Measurements from ENCODE around the gene ABTB2. TPM values are rescaled to one million over a fixed set of nuclear protein-coding genes. Genes with fewer than 3 reads are reported as not detected.

ABTB2 gene
- total and polyA plus RNA-seq, 2 of the 8 experiments (the other 6 are each of a cell fraction or from before 2014, with no cell fraction given): 7.7 to 10.2 TPM

GRCh38 chr11:34278693-34279297 lies 79.0 kb downstream of the ABTB2 start:
- no peak overlapping the region for H2AFZ ChIP-seq (ENCODE audit: low read length)
- H4K91ac ChIP-seq (replicated peaks; ENCODE audit: insufficient read length, low read length): no peak overlapping the region
- no peak overlapping the region for H2BK15ac ChIP-seq (ENCODE audit: low read length)
- no peak for FAIRE-seq
- no peak overlapping the region for H3K4me3 ChIP-seq (ENCODE audit: extremely low read depth in 1 of 4, insufficient read depth in 2 of 4, low read depth in 3 of 4, low read length in 4 of 4)
- H3K27ac ChIP-seq (ENCODE audit: low read depth, low read length): no peak overlapping the region
- DNase-seq (ENCODE audit: low read depth in 1 of 2, low spot score in 2 of 2): no peak
- no peaks in the 10 kb centered on the region for H3K79me2 ChIP-seq (ENCODE audit: control insufficient read depth in 1 of 2, insufficient read depth in 2 of 2, low read length in 2 of 2)
- no peaks in the 10 kb centered on the region for H3K79me1 ChIP-seq (ENCODE audit: low read depth, low read length)
- no peak overlapping the region for H3K23ac ChIP-seq (ENCODE audit: insufficient read length)
- peaks cover 0 to 3% (median 1%) of the 10 kb centered on the region in 4 experiments; a peak in 1 of 7 replicates for H3K4me1 ChIP-seq (replicated peaks in 1 of 4; ENCODE audit: control insufficient read depth in 3 of 4, insufficient read depth in 4 of 4, low read length in 3 of 4)
- no peak overlapping the region for H2BK5ac ChIP-seq (ENCODE audit: low read depth, low read length)
- no peak overlapping the region for H3K9ac ChIP-seq (replicated peaks in 1 of 4; ENCODE audit: extremely low read depth in 1 of 4, low read depth in 3 of 4, low read length in 3 of 4)
- no peak overlapping the region for H2AK5ac ChIP-seq (ENCODE audit: low read depth, low read length)
- ChIA-PET POLR2A (ENCODE audit: partially characterized antibody) (no interaction called here), CTCF (ENCODE audit: partially characterized antibody) (interaction anchor here (1.2 to 3.1 kb wide), 2 partner anchors 11 to 28 kb away, joined by 3 to 8 read pairs; no protein-coding TSS in a partner anchor)
- no peaks in the 10 kb centered on the region for H3K23me2 ChIP-seq (ENCODE audit: low read depth, low read length)
- TF ChIP-seq CBX8 (IDR thresholded peaks at IDR 0.05; ENCODE audit: borderline replicate concordance, low read depth, low read length): no peak
- TF ChIP-seq POU5F1 (IDR thresholded peaks at IDR 0.05; ENCODE audit: low read depth, low read length): no peak
- no peak for TF ChIP-seq JUN (IDR thresholded peaks at IDR 0.05; ENCODE audit: low read depth, low read length)
- no peak for TF ChIP-seq TEAD4 (IDR thresholded peaks at IDR 0.05; ENCODE audit: low read depth, low read length)
- no peak for TF ChIP-seq ATF2 (IDR thresholded peaks at IDR 0.05; ENCODE audit: low read length)
- no peak for TF ChIP-seq SP1 (IDR thresholded peaks at IDR 0.05; ENCODE audit: low read depth, low read length)
- TF ChIP-seq KDM1A (IDR thresholded peaks at IDR 0.05; ENCODE audit: borderline replicate concordance, low read length): no peak
- no peak overlapping the region for H4K5ac ChIP-seq (ENCODE audit: insufficient read length, low read depth, low read length)
- peaks cover 0 to 2% of the 10 kb centered on the region in 2 experiments for H4K20me1 ChIP-seq (replicated peaks in 1 of 2; ENCODE audit: control insufficient read depth in 1 of 2, insufficient read depth in 2 of 2, low read length in 2 of 2)
- no peak overlapping the region for H3K18ac ChIP-seq (ENCODE audit: extremely low read depth, low read length)
- 94% methylated on average over 4 of the region's 4 CpGs; no CpG with 5 or more reads in 1 of the 2 experiments for WGBS, 2 experiments (ENCODE audit: extremely low coverage in 1 of 2, insufficient coverage in 1 of 2, insufficient read length in 1 of 2, insufficient replicate concordance in 2 of 2, low coverage in 1 of 2, low lambda C conversion rate in 2 of 2, missing lambda C conversion rate in 1 of 2)
- H3K4ac ChIP-seq (replicated peaks; ENCODE audit: insufficient read length, low read depth, low read length): no peak overlapping the region
- H3K56ac ChIP-seq (replicated peaks; ENCODE audit: insufficient read length, low read depth, low read length): no peak overlapping the region
- H2BK12ac ChIP-seq (ENCODE audit: low read depth, low read length): no peak overlapping the region
- no peaks in the 10 kb centered on the region; a peak in 1 of 4 replicates for H3K9me3 ChIP-seq (ENCODE audit: insufficient read depth in 2 of 2, low read depth in 1 of 2, low read length in 1 of 2)
- H3K27me3 ChIP-seq (replicated peaks in 1 of 4; ENCODE audit: control insufficient read depth in 3 of 4, extremely low read depth in 1 of 4, insufficient read depth in 3 of 4, low read length in 3 of 4): no peaks in the 10 kb centered on the region
- no peaks in the 10 kb centered on the region for H3K36me3 ChIP-seq (ENCODE audit: control insufficient read depth in 2 of 4, insufficient read depth in 4 of 4, low read length in 3 of 4)
- no peak overlapping the region for H3K14ac ChIP-seq (ENCODE audit: insufficient read length)
- H2BK20ac ChIP-seq (ENCODE audit: low read length): no peak overlapping the region
- no peak overlapping the region for H4K8ac ChIP-seq (ENCODE audit: extremely low read depth, insufficient read depth, low read length)
- H3K4me2 ChIP-seq (ENCODE audit: insufficient read depth in 1 of 2, low read depth in 2 of 2, low read length in 2 of 2): no peak overlapping the region
- no peak overlapping the region for H2BK120ac ChIP-seq (replicated peaks; ENCODE audit: low read depth, low read length)
